BLaER1 (cell line): ENCODE data around the gene TUT7.

Experiments
- H3K27ac ChIP-seq: shearing (Covaris generic); formaldehyde crosslinking; 2 replicates; pipeline ENCODE4 v1.8.1; 2022
- H3K27me3 ChIP-seq: shearing (Covaris generic); formaldehyde crosslinking; 2 replicates; pipeline ENCODE4 v1.8.1; 2022
- H3K36me3 ChIP-seq: shearing (Covaris generic); formaldehyde crosslinking; 2 replicates; pipeline ENCODE4 v1.8.1; 2022
- H3K4me1 ChIP-seq: shearing (Covaris generic); formaldehyde crosslinking; 2 replicates; pipeline ENCODE4 v1.8.1; 2022
- H3K4me2 ChIP-seq: shearing (Covaris generic); formaldehyde crosslinking; 2 replicates; pipeline ENCODE4 v1.8.1; 2022
- H3K4me3 ChIP-seq: shearing (Covaris generic); formaldehyde crosslinking; 2 replicates; pipeline ENCODE4 v1.8.1; 2022
- H3K9ac ChIP-seq: shearing (Covaris generic); formaldehyde crosslinking; 2 replicates; pipeline ENCODE4 v1.8.1; 2022
- H3K9me3 ChIP-seq: shearing (Covaris generic); formaldehyde crosslinking; 2 replicates; pipeline ENCODE4 v1.8.1; 2022
- H4K20me1 ChIP-seq: shearing (Covaris generic); formaldehyde crosslinking; 2 replicates; pipeline ENCODE4 v1.8.1; 2022
- Cebpa-rat ChIP-seq: shearing (Covaris generic); IDR thresholded peaks from 2 replicates; pipeline ENCODE4 v1.8.1; 2022

Gene TUT7

GRCh38 chr9:86272221-86272620 is 82.0 kb downstream of the TUT7 start:
- peaks cover 61% of the 10 kb centered on the region for H3K36me3 ChIP-seq
- no peak overlapping the region for H3K4me2 ChIP-seq
- H3K9ac ChIP-seq: no peak overlapping the region
- peaks cover 9% of the 10 kb centered on the region for H3K9me3 ChIP-seq
- H3K27ac ChIP-seq: no peak overlapping the region
- peaks cover 62% of the 10 kb centered on the region for H4K20me1 ChIP-seq
- no peak overlapping the region for H3K4me3 ChIP-seq
- no peaks in the 10 kb centered on the region for H3K27me3 ChIP-seq
- no peaks in the 10 kb centered on the region for H3K4me1 ChIP-seq
- TF ChIP-seq Cebpa-rat: no peak

- H3K27ac ChIP-seq: no peak overlapping the region
- H3K36me3 ChIP-seq: peaks cover 69% of the 10 kb centered on the region
- no peaks in the 10 kb centered on the region for H3K27me3 ChIP-seq
- no peak for TF ChIP-seq Cebpa-rat
- H3K4me3 ChIP-seq: no peak overlapping the region
- no peaks in the 10 kb centered on the region for H3K4me1 ChIP-seq
- H3K4me2 ChIP-seq: no peak overlapping the region
- no peak overlapping the region for H3K9ac ChIP-seq
- H3K9me3 ChIP-seq: no peaks in the 10 kb centered on the region
- peaks cover 48% of the 10 kb centered on the region for H4K20me1 ChIP-seq
Observed at GRCh38 chr9:86263876-86264275, 90.3 kb downstream of the TUT7 start.

GRCh38 chr9:86262492-86262891 is 91.7 kb downstream of the TUT7 start:
- no peak overlapping the region for H3K4me3 ChIP-seq
- no peak overlapping the region for H3K9ac ChIP-seq
- peaks cover 34% of the 10 kb centered on the region; the same call in 1 of the 2 replicates for H4K20me1 ChIP-seq
- H3K27me3 ChIP-seq: no peaks in the 10 kb centered on the region
- H3K9me3 ChIP-seq: no peaks in the 10 kb centered on the region
- TF ChIP-seq Cebpa-rat: no peak
- H3K4me1 ChIP-seq: no peaks in the 10 kb centered on the region
- no peak overlapping the region for H3K27ac ChIP-seq
- no peak overlapping the region for H3K4me2 ChIP-seq
- H3K36me3 ChIP-seq: peaks cover 56% of the 10 kb centered on the region

- H4K20me1 ChIP-seq: 0 out of 2 replicates have a peak, but pooled peaks cover 14% of the 10 kb centered on the region
- peaks cover 2% of the 10 kb centered on the region; the same call in 1 of the 2 replicates for H3K9me3 ChIP-seq
- H3K9ac ChIP-seq: no peak within 1 kb of the TSS
- H3K27ac ChIP-seq: no peak within 1 kb of the TSS
- no peak for TF ChIP-seq Cebpa-rat
- no peak within 1 kb of the TSS for H3K4me3 ChIP-seq
- peaks cover 41% of the 10 kb centered on the region for H3K36me3 ChIP-seq
- no peaks in the 10 kb centered on the region for H3K27me3 ChIP-seq
- no peak within 1 kb of the TSS for H3K4me2 ChIP-seq
- no peaks in the 10 kb centered on the region for H3K4me1 ChIP-seq
Observed at GRCh38 chr9:86259557-86259956, 94.7 kb downstream of the TUT7 start, which contains the start of gene C9orf153. TSS of gene C9orf153 (minus strand) at chr9:86259657. CDS start at chr9:86229603, 30,054 bp downstream.

GRCh38 chr9:86257391-86257790 is 96.8 kb downstream of the TUT7 start:
- H3K4me3 ChIP-seq: no peak overlapping the region
- no peak overlapping the region for H3K9ac ChIP-seq
- H3K36me3 ChIP-seq: peaks cover 27% of the 10 kb centered on the region
- peaks cover 23% of the 10 kb centered on the region for H3K9me3 ChIP-seq
- no peak overlapping the region for H3K4me2 ChIP-seq
- no peaks in the 10 kb centered on the region for H3K4me1 ChIP-seq
- H4K20me1 ChIP-seq: no peaks in the 10 kb centered on the region
- H3K27me3 ChIP-seq: no peaks in the 10 kb centered on the region
- TF ChIP-seq Cebpa-rat: no peak
- no peak overlapping the region for H3K27ac ChIP-seq

- H3K9ac ChIP-seq: no peak overlapping the region
- peaks cover 30% of the 10 kb centered on the region for H3K9me3 ChIP-seq
- TF ChIP-seq Cebpa-rat: no peak
- no peaks in the 10 kb centered on the region for H4K20me1 ChIP-seq
- H3K27ac ChIP-seq: no peak overlapping the region
- no peak overlapping the region for H3K4me2 ChIP-seq
- H3K4me3 ChIP-seq: no peak overlapping the region
- H3K27me3 ChIP-seq: no peaks in the 10 kb centered on the region
- no peaks in the 10 kb centered on the region for H3K4me1 ChIP-seq
- H3K36me3 ChIP-seq: peaks cover 19% of the 10 kb centered on the region
Observed at GRCh38 chr9:86256653-86257052, 97.6 kb downstream of the TUT7 start.

- no peak for TF ChIP-seq Cebpa-rat
- no peaks in the 10 kb centered on the region for H4K20me1 ChIP-seq
- no peak overlapping the region for H3K9ac ChIP-seq
- H3K27me3 ChIP-seq: no peaks in the 10 kb centered on the region
- H3K9me3 ChIP-seq: peaks cover 30% of the 10 kb centered on the region
- H3K36me3 ChIP-seq: peaks cover 7% of the 10 kb centered on the region; the same call in 1 of the 2 replicates
- H3K4me1 ChIP-seq: no peaks in the 10 kb centered on the region
- no peak overlapping the region for H3K4me2 ChIP-seq
- no peak overlapping the region for H3K4me3 ChIP-seq
- H3K27ac ChIP-seq: no peak overlapping the region
Observed at GRCh38 chr9:86253577-86253976, 100.6 kb downstream of the TUT7 start.

GRCh38 chr9:86252870-86253269 is 101.3 kb downstream of the TUT7 start:
- Histone ChIP-seq H3K9ac (no peak overlapping the region), H3K4me2 (no peak overlapping the region), H3K36me3 (peaks cover 7% of the 10 kb centered on the region; the same call in 1 of the 2 replicates), H3K4me3 (no peak overlapping the region), H3K4me1 (no peaks in the 10 kb centered on the region), H3K9me3 (peaks cover 30% of the 10 kb centered on the region), H3K27me3 (no peaks in the 10 kb centered on the region), H3K27ac (no peak overlapping the region), H4K20me1 (no peaks in the 10 kb centered on the region)
- no peak for TF ChIP-seq Cebpa-rat

GRCh38 chr9:86250123-86250522 is 104.1 kb downstream of the TUT7 start:
- H3K27me3 ChIP-seq: no peaks in the 10 kb centered on the region
- peaks cover 19% of the 10 kb centered on the region for H3K4me1 ChIP-seq
- H3K4me2 ChIP-seq: no peak overlapping the region
- H3K9ac ChIP-seq: no peak overlapping the region
- H3K4me3 ChIP-seq: no peak overlapping the region
- H3K27ac ChIP-seq: no peak overlapping the region
- peaks cover 30% of the 10 kb centered on the region for H3K9me3 ChIP-seq
- no peaks in the 10 kb centered on the region for H4K20me1 ChIP-seq
- TF ChIP-seq Cebpa-rat: no peak
- peaks cover 7% of the 10 kb centered on the region; the same call in 1 of the 2 replicates for H3K36me3 ChIP-seq

- no peak for TF ChIP-seq Cebpa-rat
- no peak overlapping the region for H3K4me3 ChIP-seq
- H3K27ac ChIP-seq: no peak overlapping the region
- H4K20me1 ChIP-seq: no peaks in the 10 kb centered on the region
- peaks cover 7% of the 10 kb centered on the region; the same call in 1 of the 2 replicates for H3K36me3 ChIP-seq
- H3K9ac ChIP-seq: no peak overlapping the region
- H3K27me3 ChIP-seq: no peaks in the 10 kb centered on the region
- peaks cover 19% of the 10 kb centered on the region for H3K4me1 ChIP-seq
- H3K4me2 ChIP-seq: no peak overlapping the region
- peaks cover 20% of the 10 kb centered on the region for H3K9me3 ChIP-seq
Observed at GRCh38 chr9:86248746-86249145, 105.5 kb downstream of the TUT7 start.

GRCh38 chr9:86246752-86247161 is 107.5 kb downstream of the TUT7 start:
- Histone ChIP-seq H3K4me2 (peak overlapping the region; percentile 58), H3K9me3 (peaks cover under 1% of the 10 kb centered on the region; the same call in 1 of the 2 replicates), H3K4me1 (peaks cover 19% of the 10 kb centered on the region), H3K9ac (no peak overlapping the region), H4K20me1 (no peaks in the 10 kb centered on the region), H3K36me3 (no peaks in the 10 kb centered on the region), H3K27me3 (no peaks in the 10 kb centered on the region), H3K4me3 (no peak overlapping the region), H3K27ac (no peak overlapping the region)
- no peak for TF ChIP-seq Cebpa-rat
